Astrocyte (in vitro differentiated cells and primary cell): ENCODE measurements around the gene CDH13. TPM values are rescaled to one million over a fixed set of nuclear protein-coding genes. Genes with fewer than 3 reads are reported as not detected.
A peak's percentile ranks its signal among the peaks of the same experiment; 100 is the strongest.

Source experiments
- DNase-seq: peaks from one replicate; pipeline ENCODE4 v3.0.0-alpha.2; 2010; ENCODE audit warnings: low read depth
- FAIRE-seq: peaks from 2 replicates; lab custom pipeline; 2011; peaks lifted over from hg19 to GRCh38; lab: Jason Lieb, UNC
- H2AFZ ChIP-seq: 2 replicates; pipeline ENCODE4 v1.6.0; 2012; ENCODE audit warnings: low read depth, low read length, inconsistent platforms
- H3K27ac ChIP-seq: 2 replicates; pipeline ENCODE4 v1.5.1; 2011; ENCODE audit warnings: low read depth, low read length, inconsistent platforms
- H3K27me3 ChIP-seq: 2 replicates; pipeline ENCODE4 v1.6.0; 2011; ENCODE audit warnings: low read length, inconsistent platforms; ENCODE audit not compliant: insufficient read depth
- H3K36me3 ChIP-seq: 2 replicates; pipeline ENCODE4 v1.5.1; 2011; ENCODE audit warnings: low read length, inconsistent platforms; ENCODE audit not compliant: insufficient read depth
- H3K4me1 ChIP-seq: 2 replicates; pipeline ENCODE4 v1.5.1; 2011; ENCODE audit warnings: low read length, inconsistent platforms; ENCODE audit not compliant: insufficient read depth
- H3K4me2 ChIP-seq: 2 replicates; pipeline ENCODE4 v1.6.0; 2012; ENCODE audit warnings: low read length, inconsistent platforms
- H3K4me3 ChIP-seq: 2 replicates; pipeline ENCODE4 v1.5.1; 2011; ENCODE audit warnings: low read depth, mild to moderate bottlenecking, low read length, inconsistent platforms; ENCODE audit not compliant: insufficient read depth
- H3K79me2 ChIP-seq: 2 replicates; pipeline ENCODE4 v1.6.0; 2012; ENCODE audit warnings: mild to moderate bottlenecking, low read length, inconsistent platforms; ENCODE audit not compliant: insufficient read depth
- H3K9ac ChIP-seq: 2 replicates; pipeline ENCODE4 v1.6.0; 2012; ENCODE audit warnings: mild to moderate bottlenecking, low read length, inconsistent platforms
- H3K9me3 ChIP-seq: 2 replicates; pipeline ENCODE4 v1.5.1; 2012; ENCODE audit warnings: low read depth, mild to moderate bottlenecking, low read length, inconsistent platforms; ENCODE audit not compliant: insufficient read depth
- H4K20me1 ChIP-seq: 2 replicates; pipeline ENCODE4 v1.6.0; 2012; ENCODE audit warnings: low read length, inconsistent platforms; ENCODE audit not compliant: insufficient read depth
- H3K27ac Mint-ChIP-seq: one replicate; pipeline ENCODE4 v1.8.0; 2021; ENCODE audit warnings: mild to moderate bottlenecking, mixed read lengths; ENCODE audit not compliant: unreplicated experiment
- H3K27me3 Mint-ChIP-seq: one replicate; pipeline ENCODE4 v1.8.0; 2021; ENCODE audit warnings: low read depth, mixed read lengths; ENCODE audit not compliant: unreplicated experiment
- H3K36me3 Mint-ChIP-seq: one replicate; pipeline ENCODE4 v1.8.0; 2021; ENCODE audit warnings: low read depth, mixed read lengths; ENCODE audit not compliant: unreplicated experiment
- H3K4me1 Mint-ChIP-seq: one replicate; pipeline ENCODE4 v1.8.0; 2021; ENCODE audit warnings: low read depth, mixed read lengths; ENCODE audit not compliant: unreplicated experiment
- H3K4me3 Mint-ChIP-seq: one replicate; pipeline ENCODE4 v1.8.0; 2021; ENCODE audit warnings: mild to moderate bottlenecking, moderate library complexity, mixed read lengths; ENCODE audit not compliant: unreplicated experiment
- H3K9me3 Mint-ChIP-seq: one replicate; pipeline ENCODE4 v1.8.0; 2021; ENCODE audit warnings: mild to moderate bottlenecking, mixed read lengths; ENCODE audit not compliant: unreplicated experiment
- EZH2 ChIP-seq: IDR thresholded peaks from 2 replicates; pipeline ENCODE4 v1.6.1; 2012; ENCODE audit warnings: mild to moderate bottlenecking, low read length, inconsistent platforms; ENCODE audit not compliant: insufficient read depth
- total RNA-seq: library from RNA; stranded (reverse); gene quantifications from 2 replicates; pipeline ENCODE4 v1.2.1, GENCODE V29; 2021
- TF ChIP-seq, protein P1 (sequence below): IDR thresholded peaks from 2 replicates; pipeline ENCODE4 v1.5.1; 2011; ENCODE audit warnings: low read depth, mild to moderate bottlenecking, inconsistent platforms, low read length, moderate library complexity; ENCODE audit not compliant: insufficient read depth

CDH13 gene
- total RNA-seq, 1 donor from 2014 or later, result 41.7 TPM

- H3K27ac Mint-ChIP-seq, result peak overlapping the region; percentile 81
- peak overlapping the region; percentile 98 for H3K4me3 Mint-ChIP-seq
- H3K9me3 Mint-ChIP-seq, result peaks cover 4% of the 10 kb centered on the region
- DNase-seq, result no peak
- Histone ChIP-seq H3K27me3 (no peaks in the 10 kb centered on the region), H3K9me3 (no peaks in the 10 kb centered on the region), H3K79me2 (peaks cover 39% of the 10 kb centered on the region), H3K9ac (peak overlapping the region; percentile 96), H3K4me3 (peak overlapping the region; percentile 88), H3K36me3 (peaks cover 14% of the 10 kb centered on the region), H4K20me1 (peaks cover 26% of the 10 kb centered on the region), H2AFZ (peak overlapping the region; percentile 94), H3K4me2 (peak overlapping the region; percentile 99), H3K27ac (peak overlapping the region; percentile 86), H3K4me1 (peaks cover 20% of the 10 kb centered on the region)
- TF ChIP-seq, protein P1, sequence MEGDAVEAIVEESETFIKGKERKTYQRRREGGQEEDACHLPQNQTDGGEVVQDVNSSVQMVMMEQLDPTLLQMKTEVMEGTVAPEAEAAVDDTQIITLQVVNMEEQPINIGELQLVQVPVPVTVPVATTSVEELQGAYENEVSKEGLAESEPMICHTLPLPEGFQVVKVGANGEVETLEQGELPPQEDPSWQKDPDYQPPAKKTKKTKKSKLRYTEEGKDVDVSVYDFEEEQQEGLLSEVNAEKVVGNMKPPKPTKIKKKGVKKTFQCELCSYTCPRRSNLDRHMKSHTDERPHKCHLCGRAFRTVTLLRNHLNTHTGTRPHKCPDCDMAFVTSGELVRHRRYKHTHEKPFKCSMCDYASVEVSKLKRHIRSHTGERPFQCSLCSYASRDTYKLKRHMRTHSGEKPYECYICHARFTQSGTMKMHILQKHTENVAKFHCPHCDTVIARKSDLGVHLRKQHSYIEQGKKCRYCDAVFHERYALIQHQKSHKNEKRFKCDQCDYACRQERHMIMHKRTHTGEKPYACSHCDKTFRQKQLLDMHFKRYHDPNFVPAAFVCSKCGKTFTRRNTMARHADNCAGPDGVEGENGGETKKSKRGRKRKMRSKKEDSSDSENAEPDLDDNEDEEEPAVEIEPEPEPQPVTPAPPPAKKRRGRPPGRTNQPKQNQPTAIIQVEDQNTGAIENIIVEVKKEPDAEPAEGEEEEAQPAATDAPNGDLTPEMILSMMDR, result no peak
- TF ChIP-seq EZH2, result no peak
- peaks cover 15% of the 10 kb centered on the region for H3K4me1 Mint-ChIP-seq
- no peak for FAIRE-seq
- peaks cover 2% of the 10 kb centered on the region for H3K27me3 Mint-ChIP-seq
- peaks cover 15% of the 10 kb centered on the region for H3K36me3 Mint-ChIP-seq
These were observed 1181.8 kb downstream of the CDH13 start for GRCh38 chr16:83808573-83809014.

DNA sequence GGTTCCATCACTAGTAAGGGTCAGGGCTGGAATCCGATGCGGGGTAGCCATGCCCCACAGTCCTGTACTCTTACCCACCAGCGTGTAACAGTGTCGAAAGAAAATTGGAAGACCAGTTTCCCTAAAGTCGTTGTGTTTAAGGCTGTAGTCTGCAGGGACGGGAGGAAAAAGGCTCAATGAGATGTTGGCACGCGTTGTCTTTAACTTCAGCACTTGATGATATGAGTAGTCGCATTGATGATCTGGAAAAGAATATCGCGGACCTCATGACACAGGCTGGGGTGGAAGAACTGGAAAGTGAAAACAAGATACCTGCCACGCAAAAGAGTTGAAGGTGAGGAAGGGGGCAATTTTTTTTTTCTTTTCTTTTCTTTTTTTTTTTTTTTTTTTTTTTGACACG, 1182.3 kb downstream of the CDH13 start:
- peak overlapping the region; percentile 81 for H3K27ac Mint-ChIP-seq
- FAIRE-seq, result no peak

GRCh38 chr16:83810901-83811300, 1184.1 kb downstream of the CDH13 start:
- peak overlapping the region; percentile 18 for H3K27ac Mint-ChIP-seq
- peaks cover 28% of the 10 kb centered on the region for H3K4me1 Mint-ChIP-seq
- peaks cover 39% of the 10 kb centered on the region for H3K79me2 ChIP-seq
- no peaks in the 10 kb centered on the region for H3K9me3 ChIP-seq
- H3K4me1 ChIP-seq, result peaks cover 34% of the 10 kb centered on the region
- peaks cover 14% of the 10 kb centered on the region for H3K36me3 ChIP-seq
- H3K4me3 ChIP-seq, result peak overlapping the region; percentile 19
- peaks cover 26% of the 10 kb centered on the region for H4K20me1 ChIP-seq
- no peak overlapping the region for H3K9ac ChIP-seq
- peak overlapping the region; percentile 45 for H3K27ac ChIP-seq
- H3K9me3 Mint-ChIP-seq, result peaks cover 4% of the 10 kb centered on the region
- no peaks in the 10 kb centered on the region for H3K27me3 Mint-ChIP-seq
- no peak for TF ChIP-seq EZH2
- TF ChIP-seq, protein P1, result no peak
- H3K4me2 ChIP-seq, result peak overlapping the region; percentile 53
- peak overlapping the region; percentile 50 for H3K4me3 Mint-ChIP-seq
- peaks cover 15% of the 10 kb centered on the region for H3K36me3 Mint-ChIP-seq
- no peak overlapping the region for H2AFZ ChIP-seq
- H3K27me3 ChIP-seq, result no peaks in the 10 kb centered on the region
- FAIRE-seq, result no peak
- peak; percentile 36 for DNase-seq

More for the DNA sequence above, 1182.3 kb downstream of the CDH13 start:
- Histone ChIP-seq H3K9me3 (no peaks in the 10 kb centered on the region), H3K79me2 (peaks cover 39% of the 10 kb centered on the region), H3K36me3 (peaks cover 14% of the 10 kb centered on the region), H3K27ac (no peak overlapping the region), H4K20me1 (peaks cover 26% of the 10 kb centered on the region), H2AFZ (no peak overlapping the region), H3K9ac (peak overlapping the region; percentile 96), H3K4me1 (peaks cover 25% of the 10 kb centered on the region), H3K27me3 (no peaks in the 10 kb centered on the region), H3K4me2 (peak overlapping the region; percentile 99), H3K4me3 (peak overlapping the region; percentile 88)
- Mint-ChIP-seq H3K4me3 (peak overlapping the region; percentile 98), H3K9me3 (peaks cover 4% of the 10 kb centered on the region), H3K36me3 (peaks cover 15% of the 10 kb centered on the region), H3K27me3 (no peaks in the 10 kb centered on the region), H3K4me1 (peaks cover 20% of the 10 kb centered on the region)
- TF ChIP-seq EZH2, result no peak
- TF ChIP-seq, protein P1, result no peak
- DNase-seq, result no peak
